GM18498 (cell line): ENCODE data around the gene KMT2D.
"Not testable (repeated sequence)": the region's sequence is repeated elsewhere in the genome, so short reads cannot be mapped to it uniquely, and the experiment has no call there.

Experiments
- ATAC-seq: cut with Tn5 transposase; IDR thresholded peaks from one replicate; pipeline ENCODE4 v1.9.1; 2021; ENCODE audit warnings: mild to moderate bottlenecking, moderate library complexity; ENCODE audit not compliant: unreplicated experiment

Gene KMT2D

DNA sequence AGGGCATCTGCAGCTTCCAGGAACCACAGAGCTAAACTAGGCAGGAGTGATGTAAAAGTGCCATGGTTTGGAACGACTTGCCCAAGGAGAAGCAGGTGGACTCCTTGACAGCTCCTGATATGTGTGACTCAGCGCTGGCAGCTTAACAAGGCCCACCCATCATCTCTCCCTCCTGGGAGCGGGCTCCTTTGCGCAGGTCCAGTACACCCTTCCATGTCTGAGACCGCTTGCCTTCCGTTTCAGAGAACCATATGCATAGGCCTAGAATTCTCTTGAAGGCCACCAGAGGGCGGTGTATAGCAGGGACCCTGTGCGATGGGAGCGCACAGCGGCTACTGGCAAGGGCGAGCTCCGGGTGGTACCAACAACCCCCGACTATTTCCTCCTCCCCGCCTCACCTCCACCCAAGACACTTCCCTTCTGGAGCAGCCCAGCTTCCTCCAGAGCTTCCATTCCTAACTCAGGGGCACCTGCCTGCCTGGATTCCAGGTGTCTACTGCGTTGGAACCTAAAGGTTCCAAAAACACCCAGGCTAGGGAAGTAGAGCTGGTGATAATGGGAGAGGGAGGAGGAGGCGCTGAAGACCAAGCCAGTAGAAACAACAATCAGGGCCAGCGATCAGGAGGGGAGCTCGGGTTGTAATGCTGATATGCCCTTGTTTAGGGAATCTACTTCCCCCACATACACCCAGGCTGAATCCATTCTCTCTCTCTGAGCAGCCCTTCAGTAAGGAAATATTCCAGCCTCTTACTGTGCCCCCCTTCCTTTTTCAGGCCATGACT is 27.7 kb upstream of the KMT2D start:
- peak; percentile 79 for ATAC-seq

DNA sequence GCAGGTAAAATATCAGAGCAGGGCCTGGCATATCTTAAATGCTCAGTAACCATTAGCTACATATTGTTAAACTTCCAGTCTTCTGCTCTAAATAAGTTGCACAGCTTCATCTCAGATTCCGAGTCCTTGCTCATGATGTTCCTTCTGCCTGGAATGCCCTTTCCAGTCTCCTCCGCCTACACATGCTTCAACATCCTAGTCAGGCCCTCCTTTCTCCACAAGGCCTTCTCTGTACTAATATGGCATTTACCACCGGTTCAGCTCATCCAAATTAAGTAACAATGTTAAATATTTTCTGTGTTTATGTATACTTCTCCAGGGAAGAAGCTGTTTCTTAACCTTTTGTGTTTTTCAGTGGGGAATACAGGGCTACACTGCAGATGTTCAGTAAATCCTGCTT is 25.5 kb upstream of the KMT2D start:
- no peak for ATAC-seq

DNA sequence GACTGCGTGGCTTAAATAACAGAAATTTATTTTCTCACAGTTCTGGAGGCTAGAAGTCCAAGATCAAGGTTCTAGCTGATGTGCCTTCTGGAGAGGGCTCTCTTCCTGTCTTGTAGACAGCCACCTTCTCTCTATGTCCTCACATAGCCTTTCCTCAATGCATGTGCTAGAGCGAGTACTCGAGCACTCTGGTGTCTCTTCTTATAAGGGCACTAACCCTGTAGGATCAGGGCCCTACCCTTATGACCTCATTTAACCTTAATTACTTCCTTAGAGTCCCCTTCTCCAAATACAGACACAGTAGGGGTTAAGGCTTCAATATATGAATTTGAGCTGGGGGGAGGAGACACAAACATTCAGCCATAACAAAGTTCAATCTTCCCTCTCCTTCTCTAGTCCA is 23.8 kb upstream of the KMT2D start:
- no peak for ATAC-seq

DNA sequence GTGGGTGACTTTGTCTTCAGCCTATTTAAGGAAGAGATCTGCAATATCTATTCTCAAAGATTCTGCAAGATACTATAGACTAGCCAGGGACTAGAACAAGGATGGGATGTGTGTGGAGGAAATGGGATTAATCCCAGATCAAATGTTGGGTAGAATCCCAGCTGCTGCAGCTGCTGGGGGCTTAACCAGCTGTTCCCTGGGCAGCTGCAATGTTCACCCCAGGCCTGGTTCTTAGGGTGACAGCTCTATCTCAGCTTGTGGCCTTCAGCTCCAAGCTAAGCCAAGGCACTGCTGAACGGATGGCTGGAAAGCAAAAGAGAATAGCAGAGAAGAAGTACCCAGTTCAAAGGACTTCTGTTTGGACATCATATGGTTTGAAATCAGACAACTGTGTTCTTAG is 19.2 kb upstream of the KMT2D start:
- no peak for ATAC-seq

DNA sequence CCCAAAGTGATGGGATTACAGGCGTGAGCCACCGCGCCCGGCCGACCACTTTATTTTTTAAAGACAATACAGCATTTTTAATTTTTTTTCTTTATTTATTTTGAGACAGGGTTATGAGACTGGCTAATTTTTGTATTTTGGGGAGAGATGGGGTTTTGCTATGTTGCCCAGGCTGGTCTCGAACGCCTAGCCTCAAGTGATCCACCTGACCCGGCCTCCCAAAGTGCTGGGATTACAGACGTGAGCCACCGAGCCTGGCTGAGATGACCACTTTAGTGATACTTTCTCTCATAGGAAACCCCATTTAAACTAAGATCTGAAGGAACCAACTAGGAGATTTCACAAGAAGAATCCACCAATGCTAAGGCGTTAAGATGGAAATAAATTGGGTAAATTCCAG is 10.4 kb upstream of the KMT2D start:
- no peak for ATAC-seq

DNA sequence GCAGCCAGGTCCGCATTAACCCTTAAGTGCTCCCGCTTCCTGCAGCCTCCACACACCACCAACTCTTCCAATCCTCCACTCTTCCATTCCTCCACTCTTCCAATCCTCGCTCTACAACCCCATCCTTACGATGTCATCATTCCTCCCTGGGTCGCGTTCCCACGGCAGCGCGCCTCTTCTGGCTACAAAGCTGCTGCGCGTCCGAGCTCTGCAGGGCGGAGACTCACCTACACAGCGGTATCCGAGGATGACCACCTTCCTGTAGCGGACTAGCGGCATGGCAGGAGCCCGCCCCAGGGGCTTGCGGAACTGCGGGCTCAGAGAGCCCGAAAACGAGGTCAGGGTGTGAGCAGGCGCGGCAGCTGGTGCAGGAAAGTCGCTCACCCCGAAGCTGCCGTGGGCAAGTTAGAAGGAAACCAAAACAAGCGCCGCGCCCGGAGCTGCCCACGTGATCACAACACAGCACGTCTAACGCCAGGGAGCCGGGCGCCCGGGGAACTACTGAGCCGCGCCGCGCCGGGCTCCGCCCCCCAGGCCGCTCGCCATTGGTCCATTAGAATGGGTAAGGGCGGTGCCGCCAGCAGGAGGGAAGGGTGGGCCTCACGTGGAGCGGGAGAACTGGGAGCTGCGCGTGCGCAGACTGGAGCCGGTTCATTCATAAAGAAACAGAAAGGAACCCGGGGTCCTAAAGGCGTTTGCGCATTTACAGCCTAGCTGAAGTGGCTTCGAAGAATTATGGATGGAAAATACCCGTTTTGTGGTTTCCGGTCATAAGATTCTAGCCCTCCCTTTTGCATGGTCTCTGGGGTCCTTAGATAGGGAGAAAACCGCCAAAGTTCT is 9.1 kb upstream of the KMT2D start, which contains the start of gene RHEBL1:
Gene RHEBL1, minus strand, starts transcription at position 473 of the 840 bp plus-strand sequence. Its CDS starts 194 bp downstream, at position 279.
- peak; percentile 98 for ATAC-seq

DNA sequence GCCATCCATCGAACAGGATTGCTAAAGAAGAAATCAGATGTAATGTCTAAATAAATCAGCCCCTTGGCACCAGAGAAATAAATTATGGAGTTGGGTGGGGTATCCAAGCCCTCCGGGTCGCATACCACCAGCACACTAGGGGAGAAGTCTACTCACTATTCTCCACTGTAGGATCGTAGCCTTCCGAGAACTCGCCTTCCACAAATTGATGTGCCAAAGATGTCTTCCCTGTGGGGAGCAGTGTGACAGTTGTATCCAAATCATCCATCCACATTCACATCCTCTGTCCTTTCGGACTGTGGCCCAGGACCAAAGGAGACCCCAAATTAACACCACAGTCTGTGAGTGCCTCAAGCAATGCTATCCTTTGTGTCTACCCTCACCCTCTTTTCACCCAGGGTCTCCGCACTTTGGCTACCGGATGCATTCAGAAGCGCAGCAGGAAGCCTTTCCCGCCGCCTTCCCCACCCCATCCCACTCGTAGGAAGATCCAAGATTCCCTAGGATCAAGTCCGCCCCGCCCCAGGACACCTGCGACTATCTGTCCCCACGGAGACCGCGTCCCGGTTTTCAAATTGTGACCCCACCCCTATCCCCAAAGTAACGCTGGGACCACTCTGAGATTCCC is 8.4 kb upstream of the KMT2D start:
- no peak for ATAC-seq

DNA sequence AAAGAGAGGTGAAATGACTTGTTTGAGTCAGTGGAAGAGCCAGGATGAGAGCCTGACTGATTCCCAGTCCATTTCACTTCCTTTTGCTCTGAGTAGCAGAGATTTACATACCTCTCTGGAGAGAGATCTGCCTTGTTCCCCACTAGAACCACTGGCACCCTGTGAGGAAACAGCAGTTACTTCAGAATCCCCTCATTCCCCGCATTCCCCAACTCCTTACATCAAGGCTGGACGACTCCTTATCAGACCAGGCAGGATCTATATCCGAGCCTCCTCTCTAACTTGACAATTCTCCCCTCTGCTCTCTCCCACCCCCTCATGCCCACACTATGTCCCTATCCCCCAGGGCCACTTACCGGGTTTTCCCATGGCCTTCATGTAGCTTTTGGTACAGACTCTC is 5.5 kb upstream of the KMT2D start:
- no peak for ATAC-seq

DNA sequence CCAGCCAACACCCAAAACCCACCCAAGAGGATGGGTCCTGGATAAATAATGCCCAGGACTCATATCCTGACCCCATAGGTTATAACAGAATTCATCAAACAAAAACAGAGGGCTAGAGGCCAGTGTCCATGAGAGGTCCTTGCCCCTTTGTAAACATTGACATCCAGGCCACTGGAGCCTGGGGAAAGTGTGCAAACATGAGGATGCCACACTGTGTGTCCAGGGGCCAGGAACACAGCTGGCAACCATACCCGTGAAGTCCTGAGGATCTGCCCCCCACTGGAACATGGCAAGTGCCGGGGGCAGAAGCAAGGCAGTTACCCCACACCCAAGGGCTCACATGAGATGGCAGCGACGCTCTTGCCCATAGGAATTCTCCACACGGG is 4.2 kb upstream of the KMT2D start:
- ATAC-seq, result no peak

DNA sequence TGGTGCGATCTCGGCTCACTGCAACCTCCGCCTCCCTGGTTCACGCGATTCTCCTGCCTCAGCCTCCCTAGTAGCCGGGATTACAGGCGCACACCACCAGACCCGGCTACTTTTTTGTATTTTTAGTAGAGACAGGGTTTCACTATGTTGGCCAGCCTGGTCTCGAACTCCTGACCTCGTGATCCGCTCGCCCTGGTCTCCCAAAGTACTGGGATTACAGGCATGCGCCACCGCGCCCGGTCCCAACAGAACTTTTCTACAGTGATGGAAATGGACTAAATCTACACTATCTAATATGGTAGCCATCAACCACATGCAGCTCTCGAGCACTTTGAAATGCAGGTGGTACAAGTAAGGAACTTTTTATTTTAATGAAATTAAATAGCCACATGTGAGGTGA is 1.3 kb upstream of the KMT2D start:
- not testable (repeated sequence) for ATAC-seq

DNA sequence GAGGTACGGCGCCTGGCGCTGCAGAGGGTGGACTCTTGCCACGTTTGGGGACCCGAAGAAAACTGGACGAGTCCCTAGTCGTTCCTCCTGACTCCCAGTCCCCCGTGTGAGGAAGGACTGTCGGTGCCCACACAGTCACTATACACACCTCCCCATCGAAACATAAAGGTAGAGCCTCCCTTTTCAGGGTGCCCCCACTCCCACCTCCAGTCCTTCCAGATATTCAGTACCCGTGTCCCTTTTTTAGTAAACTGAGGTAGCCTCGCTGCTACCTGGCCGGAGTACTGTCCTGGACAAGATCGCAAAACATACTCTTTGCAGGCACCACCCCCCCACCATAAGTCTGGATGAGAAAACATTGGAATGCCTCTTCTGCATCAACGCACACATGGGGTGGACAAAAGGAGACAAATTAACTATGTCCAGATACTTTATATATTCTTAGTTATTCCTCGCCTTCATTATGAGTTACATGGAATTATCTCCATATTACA is 610 bp upstream of the KMT2D start:
- ATAC-seq, result no peak

DNA sequence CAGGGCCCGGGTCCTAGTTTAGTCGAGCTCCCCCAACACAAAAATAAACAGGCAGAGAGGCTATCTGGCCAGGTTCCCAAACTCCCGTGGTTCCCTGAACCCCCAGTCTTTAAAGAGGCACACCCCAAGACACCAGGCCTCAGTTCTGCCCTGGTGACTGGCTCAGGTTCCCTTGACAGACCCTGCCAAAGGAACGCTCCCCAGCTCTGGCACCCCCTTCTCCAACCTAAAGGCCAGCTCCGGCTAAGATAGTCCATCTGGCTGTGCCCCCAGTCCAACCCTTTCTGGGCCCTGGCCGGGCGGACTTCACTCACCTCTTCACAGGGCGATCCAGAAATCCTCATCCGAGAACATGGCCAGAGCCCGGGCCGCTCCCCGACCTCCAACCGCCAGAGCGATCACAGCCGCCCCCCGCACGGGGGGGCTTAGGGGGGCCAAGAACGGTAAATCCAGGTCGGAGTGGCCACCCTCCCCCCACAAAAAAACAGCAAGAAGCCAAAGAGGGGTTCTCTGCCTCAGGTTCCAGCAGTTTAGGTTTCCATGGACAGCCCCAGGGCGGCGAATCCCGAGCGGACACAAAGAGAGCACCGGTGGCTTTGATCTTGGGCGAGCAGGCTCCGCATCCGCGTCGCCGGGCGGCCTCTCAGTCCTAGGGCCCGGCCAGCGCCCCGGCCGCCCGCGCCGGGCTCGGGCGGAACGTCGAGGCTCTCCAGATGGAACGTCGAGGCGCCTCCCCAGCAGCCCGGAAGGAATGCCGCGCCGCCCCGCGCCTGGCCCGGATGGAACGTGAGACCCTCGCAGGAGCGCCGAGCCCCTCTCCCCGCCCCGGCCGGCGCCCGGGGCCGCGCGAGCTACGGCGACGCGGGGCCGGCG is 1.1 kb downstream of the KMT2D start:
- ATAC-seq, result peak; percentile 18

DNA sequence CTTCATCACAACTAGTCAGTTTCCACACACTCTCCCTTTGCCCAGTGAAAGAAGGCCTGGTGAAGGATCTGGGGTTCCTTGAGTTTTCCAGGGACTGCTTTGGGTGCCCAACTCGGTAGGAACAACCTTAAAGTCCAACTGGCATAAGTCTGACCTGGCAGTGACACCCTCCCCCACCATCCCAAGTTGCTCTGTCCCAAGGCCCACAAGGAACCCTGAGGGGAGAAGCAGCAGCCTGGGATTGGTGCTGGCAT is 1.6 kb downstream of the KMT2D start:
- ATAC-seq, result no peak

DNA sequence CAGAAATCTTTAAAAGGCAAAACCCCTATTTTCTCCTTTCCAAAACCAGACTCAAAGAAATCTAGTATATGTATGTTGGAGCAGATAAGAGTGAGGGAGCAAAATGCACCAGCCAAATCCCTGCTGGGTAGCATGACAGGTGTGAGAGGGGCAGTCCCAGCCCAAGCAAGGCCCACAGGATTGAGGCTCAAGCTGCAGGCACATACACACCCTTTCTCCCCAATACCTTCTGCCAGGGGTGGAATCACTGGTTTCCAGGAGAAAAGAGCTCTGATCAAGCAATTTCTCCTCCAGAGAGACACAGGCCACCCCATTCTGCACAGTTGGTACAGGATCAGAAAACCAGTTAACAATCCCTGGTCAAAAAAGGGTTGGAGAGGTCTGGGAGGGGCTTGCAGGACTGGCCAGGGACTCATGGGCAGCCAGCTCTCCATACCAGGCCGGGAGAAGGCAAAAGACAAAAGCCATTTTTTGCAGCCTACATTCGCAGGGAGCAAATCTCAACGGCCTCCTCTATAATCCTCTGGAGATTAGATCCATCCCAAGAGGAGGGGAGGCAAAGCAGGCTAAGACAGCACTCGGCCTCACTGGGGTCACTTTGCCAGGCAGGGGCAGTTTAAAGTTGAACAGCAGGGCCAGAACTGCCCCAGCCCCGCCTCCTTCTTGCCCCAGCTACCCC is 2.1 kb downstream of the KMT2D start:
- ATAC-seq, result no peak

DNA sequence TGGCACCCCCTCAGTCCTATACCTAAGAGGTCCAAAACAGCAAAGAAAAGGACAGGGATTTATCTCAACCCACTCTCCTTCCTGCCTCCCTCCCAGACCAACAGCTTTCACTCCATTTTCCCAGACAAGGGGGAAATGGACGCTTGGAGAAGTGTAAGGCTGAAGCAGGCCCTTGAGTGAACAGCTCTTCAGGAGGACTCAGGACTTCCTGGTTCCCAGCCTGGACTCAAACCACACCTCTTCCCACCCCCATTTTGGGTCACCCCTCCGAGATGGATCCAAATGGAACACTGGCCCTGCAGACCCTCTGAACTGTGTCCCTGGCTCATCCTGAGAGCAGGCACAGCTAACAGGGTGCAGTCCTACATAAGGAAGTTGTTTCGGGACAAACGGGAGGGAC is 2.7 kb downstream of the KMT2D start:
- no peak for ATAC-seq

DNA sequence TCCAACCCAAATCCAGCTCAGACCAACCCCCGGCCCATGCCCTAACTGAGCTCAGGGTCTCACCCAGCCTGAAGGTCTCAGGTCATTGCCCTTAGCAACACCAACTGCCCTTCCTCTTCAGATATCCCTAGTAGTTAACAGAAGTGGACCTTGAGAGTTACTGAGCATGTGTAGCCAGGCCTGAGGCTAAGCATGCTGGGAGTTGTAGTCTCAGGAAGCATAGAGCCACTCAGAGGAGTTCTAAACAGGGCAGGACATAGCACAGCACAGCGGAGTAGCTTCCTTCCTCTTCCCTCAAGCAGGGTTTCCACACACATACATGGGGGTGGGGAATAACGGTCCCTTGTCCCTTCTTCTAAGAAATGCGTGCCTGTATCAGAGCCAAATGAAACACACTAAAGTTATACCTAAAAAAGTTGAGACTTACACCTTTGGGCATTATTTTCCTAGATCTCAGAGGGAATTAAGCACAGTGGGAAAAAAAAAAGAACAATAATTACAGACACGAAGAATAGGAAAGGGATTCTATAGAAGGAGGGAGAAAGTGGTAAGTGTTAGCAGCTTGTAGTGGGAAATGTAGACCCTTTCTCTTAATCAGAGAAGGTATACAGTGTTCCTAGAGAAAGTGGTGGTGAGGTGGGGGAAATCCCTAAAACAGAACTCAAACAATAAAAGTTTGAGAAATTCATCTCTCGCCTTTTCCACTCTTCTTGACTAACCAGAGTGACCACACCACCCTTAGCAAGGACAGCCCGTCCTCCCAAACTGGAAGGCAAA is 4.4 kb downstream of the KMT2D start:
- ATAC-seq, result peak; percentile 63

DNA sequence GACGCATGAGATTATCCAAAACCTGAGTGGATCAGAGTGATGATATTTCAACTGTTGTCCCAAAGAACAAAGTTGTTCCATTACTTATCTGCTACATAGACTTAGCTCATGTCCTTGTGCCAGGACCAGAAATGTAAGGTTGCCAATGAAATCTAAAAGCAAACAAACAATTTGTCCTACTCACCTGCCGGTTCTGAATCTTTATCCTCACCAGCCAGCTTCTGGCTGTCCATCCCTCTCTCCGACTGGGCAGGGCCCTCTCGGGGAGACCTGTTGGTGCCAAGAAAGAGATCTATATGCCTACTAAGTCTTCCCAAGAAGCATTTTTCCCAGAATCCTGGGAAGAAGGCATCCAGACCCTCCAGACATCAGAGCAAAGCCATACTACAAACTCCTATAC is 5.5 kb downstream of the KMT2D start:
- ATAC-seq, result no peak

DNA sequence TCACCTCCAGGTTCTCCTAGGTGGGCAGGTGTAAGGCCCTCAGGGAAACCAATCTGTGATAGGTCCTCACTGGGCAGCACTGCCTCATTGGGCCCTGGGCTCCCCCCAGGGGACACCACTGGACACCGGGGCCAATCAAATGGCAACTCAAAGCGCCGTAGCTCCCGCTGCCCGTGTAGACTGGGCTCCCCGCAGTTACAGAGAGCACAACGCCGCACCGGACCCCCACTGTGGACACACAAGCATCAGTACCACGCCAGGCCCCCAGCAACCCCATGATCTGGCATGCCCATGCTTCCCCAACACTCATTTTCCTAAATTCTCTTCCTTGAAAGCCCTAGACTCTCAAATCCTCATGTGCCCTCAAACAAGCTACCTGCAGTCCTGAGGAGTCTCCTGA is 6.1 kb downstream of the KMT2D start:
- no peak for ATAC-seq

DNA sequence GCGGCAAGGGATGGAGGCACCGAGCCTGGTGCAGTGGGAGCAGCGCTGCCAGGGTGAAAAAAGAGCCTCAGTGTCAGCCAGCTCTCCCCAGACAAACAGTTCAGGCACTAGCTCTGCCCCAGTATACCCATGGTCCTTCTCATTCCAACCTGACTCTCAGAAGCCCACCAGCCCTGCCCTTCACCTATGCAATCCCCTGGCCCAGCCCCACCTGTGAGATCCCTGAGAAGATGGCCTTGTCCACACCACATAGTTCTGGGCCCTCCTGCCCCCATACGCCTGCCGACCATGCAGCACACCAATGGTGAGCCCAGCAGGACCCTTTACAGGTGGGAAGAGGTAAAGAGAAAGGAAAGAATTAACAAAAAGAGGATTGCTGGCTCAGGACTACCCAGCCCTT is 6.5 kb downstream of the KMT2D start:
- no peak for ATAC-seq
